Vagina (tissue), 2 donors: ENCODE measurements around the gene AMPD1. TPM values are rescaled to one million over a fixed set of nuclear protein-coding genes. Genes with fewer than 3 reads are reported as not detected.

ENCODE experiments used
- DNase-seq, 2 donors: peaks; one replicate each; pipeline ENCODE4 v3.0.0-alpha.2; 2017; ENCODE audit errors: extremely low spot score in 2 of 2
- H3K27ac ChIP-seq: fragments of 200-600 bp; sonication (generic); one replicate; pipeline ENCODE4 v1.5.1; 2019
- H3K27me3 ChIP-seq: fragments of 200-600 bp; sonication (generic); one replicate; pipeline ENCODE4 v1.5.1; 2019
- H3K36me3 ChIP-seq, 2 donors: fragments of 200-600 bp; sonication (generic); one replicate each; pipeline ENCODE4 v1.5.1; 2017 to 2019
- H3K4me1 ChIP-seq: fragments of 200-600 bp; sonication (generic); one replicate; pipeline ENCODE4 v1.5.1; 2019
- H3K4me3 ChIP-seq, 2 donors: fragments of 200-600 bp; sonication (generic); 1 replicate in 1 of 2; 2 replicates in 1 of 2; pipeline ENCODE4 v1.5.1; 2016 to 2019
- H3K9me3 ChIP-seq: fragments of 200-600 bp; sonication (generic); one replicate; pipeline ENCODE4 v1.5.1; 2019
- POLR2A ChIP-seq, 2 donors: fragments of 450-650 bp; IDR thresholded peaks; one replicate each; pipeline ENCODE4 v1.6.1; 2017; ENCODE audit warnings: antibody characterized with exemption in 2 of 2, mild to moderate bottlenecking in 2 of 2, moderate library complexity in 2 of 2
- POLR2AphosphoS5 ChIP-seq, 2 donors: sonication (generic); formaldehyde crosslinking; IDR thresholded peaks; one replicate each; pipeline ENCODE4 v1.9.0; 2017; ENCODE audit warnings: antibody characterized with exemption in 2 of 2, mild to moderate bottlenecking in 2 of 2, low read depth in 1 of 2; ENCODE audit not compliant: insufficient read depth in 1 of 2
- intact Hi-C: fragments of 100-400 bp; cut with DNase I; formaldehyde crosslinking; loops from one replicate; pipeline ENCODE4 v1.15.1; 2023
- total RNA-seq: library from RNA; depleted of rRNA; stranded (reverse); fragments of >200 nt; gene quantifications from one replicate; pipeline ENCODE4 v1.2.3, GENCODE V29; 2016
- TF ChIP-seq, protein P1 (sequence below), 3 experiments: fragments of 450-650 bp in 2 of 3; fragments of 200-600 bp in 1 of 3; sonication (generic) in 1 of 3; IDR thresholded peaks; one replicate each; pipeline ENCODE4 v1.5.1; 2017 to 2019; ENCODE audit warnings: antibody characterized with exemption in 3 of 3, mild to moderate bottlenecking in 2 of 3, moderate library complexity in 2 of 3

The AMPD1 gene
- total RNA-seq, 1 donor from 2014 or later, result not detected

DNA sequence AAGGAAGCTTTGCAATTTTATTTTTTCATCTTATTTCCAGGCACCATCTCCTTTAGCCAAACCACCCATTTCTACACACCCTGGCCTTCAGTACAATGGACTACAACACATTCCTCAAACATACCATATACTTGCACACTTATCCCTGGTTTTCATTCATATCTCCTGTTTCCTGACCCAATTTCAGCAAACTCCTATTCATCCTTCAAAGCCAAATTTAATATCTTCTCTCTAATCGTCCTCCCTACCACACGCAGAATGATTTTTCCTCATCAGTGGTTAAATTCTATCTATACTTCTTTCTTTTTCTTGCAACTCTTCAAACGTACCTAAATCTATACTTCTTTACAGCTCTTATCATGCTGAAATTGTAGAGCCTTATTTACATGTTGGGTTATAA lies 28.4 kb downstream of the AMPD1 start:
- Histone ChIP-seq H3K36me3 (no peaks in the 10 kb centered on the region), H3K27me3 (no peaks in the 10 kb centered on the region), H3K4me3 (no peak overlapping the region), H3K9me3 (no peaks in the 10 kb centered on the region), H3K27ac (no peak overlapping the region), H3K4me1 (peaks cover 11% of the 10 kb centered on the region)
- TF ChIP-seq POLR2A (IDR thresholded peaks at IDR 0.05) (no peak), POLR2AphosphoS5 (IDR thresholded peaks at IDR 0.05; ENCODE audit: insufficient read depth in 1 of 2, low read depth in 1 of 2) (no peak)
- TF ChIP-seq, protein P1, sequence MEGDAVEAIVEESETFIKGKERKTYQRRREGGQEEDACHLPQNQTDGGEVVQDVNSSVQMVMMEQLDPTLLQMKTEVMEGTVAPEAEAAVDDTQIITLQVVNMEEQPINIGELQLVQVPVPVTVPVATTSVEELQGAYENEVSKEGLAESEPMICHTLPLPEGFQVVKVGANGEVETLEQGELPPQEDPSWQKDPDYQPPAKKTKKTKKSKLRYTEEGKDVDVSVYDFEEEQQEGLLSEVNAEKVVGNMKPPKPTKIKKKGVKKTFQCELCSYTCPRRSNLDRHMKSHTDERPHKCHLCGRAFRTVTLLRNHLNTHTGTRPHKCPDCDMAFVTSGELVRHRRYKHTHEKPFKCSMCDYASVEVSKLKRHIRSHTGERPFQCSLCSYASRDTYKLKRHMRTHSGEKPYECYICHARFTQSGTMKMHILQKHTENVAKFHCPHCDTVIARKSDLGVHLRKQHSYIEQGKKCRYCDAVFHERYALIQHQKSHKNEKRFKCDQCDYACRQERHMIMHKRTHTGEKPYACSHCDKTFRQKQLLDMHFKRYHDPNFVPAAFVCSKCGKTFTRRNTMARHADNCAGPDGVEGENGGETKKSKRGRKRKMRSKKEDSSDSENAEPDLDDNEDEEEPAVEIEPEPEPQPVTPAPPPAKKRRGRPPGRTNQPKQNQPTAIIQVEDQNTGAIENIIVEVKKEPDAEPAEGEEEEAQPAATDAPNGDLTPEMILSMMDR (IDR thresholded peaks at IDR 0.05), result no peak
- intact Hi-C loops, result no loop called here
- no peak for DNase-seq

DNA sequence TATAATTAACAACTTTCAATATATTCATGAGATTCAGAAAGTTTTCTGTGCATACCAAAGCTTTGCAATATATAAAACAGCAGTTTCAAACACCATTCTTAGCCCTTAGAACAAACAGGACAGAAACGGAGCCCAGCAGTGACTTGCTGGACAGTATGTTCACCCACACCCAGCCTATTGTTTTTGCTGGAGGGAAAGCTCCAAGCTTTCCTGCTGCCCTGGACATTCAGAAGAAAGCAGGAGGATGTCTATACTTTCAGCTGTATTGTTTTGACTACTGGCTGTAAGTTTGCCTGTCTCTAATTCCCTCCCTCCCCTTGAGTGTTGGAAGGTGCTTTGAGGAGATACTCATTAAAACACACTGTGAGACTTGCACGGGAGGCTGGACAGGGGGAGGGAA lies 35.1 kb downstream of the AMPD1 start:
- H3K9me3 ChIP-seq, result no peaks in the 10 kb centered on the region
- H3K4me3 ChIP-seq, result no peak overlapping the region
- H3K4me1 ChIP-seq, result no peaks in the 10 kb centered on the region
- no peaks in the 10 kb centered on the region for H3K36me3 ChIP-seq
- H3K27ac ChIP-seq, result no peak overlapping the region
- no peak for DNase-seq
- intact Hi-C loops, result no loop called here
- TF ChIP-seq POLR2AphosphoS5 (IDR thresholded peaks at IDR 0.05; ENCODE audit: insufficient read depth in 1 of 2, low read depth in 1 of 2) (no peak), POLR2A (IDR thresholded peaks at IDR 0.05) (no peak)
- TF ChIP-seq, protein P1 (IDR thresholded peaks at IDR 0.05), result no peak
- no peaks in the 10 kb centered on the region for H3K27me3 ChIP-seq

DNA sequence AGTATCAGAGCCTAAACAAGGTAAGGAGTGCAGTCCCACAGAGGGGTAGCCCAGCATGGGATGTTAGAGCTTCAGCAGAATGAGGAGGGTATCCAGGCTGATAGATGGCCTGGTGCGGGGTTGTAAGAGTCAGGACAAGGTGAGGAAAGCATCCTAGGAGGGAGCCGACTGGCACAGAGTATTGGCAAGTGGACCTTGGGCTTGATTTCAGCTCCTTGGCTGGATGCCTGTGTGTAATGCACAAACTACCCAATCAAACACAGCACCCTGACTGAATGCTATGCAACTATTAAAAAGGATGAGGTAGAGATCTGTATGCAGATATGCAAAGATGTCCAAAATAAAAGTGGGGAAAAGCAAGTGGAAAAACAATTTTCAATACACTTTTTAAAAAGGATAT lies 43.5 kb downstream of the AMPD1 start:
- Histone ChIP-seq H3K4me3 (no peak overlapping the region), H3K27me3 (no peaks in the 10 kb centered on the region), H3K27ac (no peak overlapping the region), H3K9me3 (no peaks in the 10 kb centered on the region), H3K36me3 (no peaks in the 10 kb centered on the region), H3K4me1 (no peaks in the 10 kb centered on the region)
- no peak for TF ChIP-seq POLR2AphosphoS5 (IDR thresholded peaks at IDR 0.05; ENCODE audit: insufficient read depth in 1 of 2, low read depth in 1 of 2)
- TF ChIP-seq, protein P1 (IDR thresholded peaks at IDR 0.05), result no peak
- no peak for TF ChIP-seq POLR2A (IDR thresholded peaks at IDR 0.05)
- DNase-seq, result no peak
- intact Hi-C loops, result no loop called here

DNA sequence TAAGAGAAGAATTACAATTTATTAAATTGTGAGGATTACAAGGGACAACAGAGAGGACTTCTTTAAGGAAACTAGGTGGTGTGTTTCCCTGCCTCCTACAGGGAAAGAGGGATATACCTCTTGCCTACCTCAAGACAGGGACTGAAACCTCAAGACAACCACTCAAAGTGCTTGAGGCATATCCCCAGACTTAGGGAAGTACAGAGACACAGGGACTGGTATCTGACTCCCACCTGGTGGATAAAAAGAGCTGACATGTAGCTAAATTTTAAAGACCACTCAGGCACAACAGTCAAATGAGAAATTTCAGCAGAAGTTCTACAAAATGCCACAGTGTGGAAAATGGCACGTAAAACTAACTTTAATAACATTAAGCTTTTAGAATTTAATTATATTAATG lies 46.8 kb downstream of the AMPD1 start:
- Histone ChIP-seq H3K4me3 (no peak overlapping the region), H3K36me3 (no peaks in the 10 kb centered on the region), H3K4me1 (no peaks in the 10 kb centered on the region), H3K27ac (no peak overlapping the region), H3K27me3 (no peaks in the 10 kb centered on the region), H3K9me3 (no peaks in the 10 kb centered on the region)
- TF ChIP-seq POLR2A (IDR thresholded peaks at IDR 0.05) (no peak), POLR2AphosphoS5 (IDR thresholded peaks at IDR 0.05; ENCODE audit: insufficient read depth in 1 of 2, low read depth in 1 of 2) (no peak)
- TF ChIP-seq, protein P1 (IDR thresholded peaks at IDR 0.05), result no peak
- intact Hi-C loops, result no loop called here
- no peak for DNase-seq

DNA sequence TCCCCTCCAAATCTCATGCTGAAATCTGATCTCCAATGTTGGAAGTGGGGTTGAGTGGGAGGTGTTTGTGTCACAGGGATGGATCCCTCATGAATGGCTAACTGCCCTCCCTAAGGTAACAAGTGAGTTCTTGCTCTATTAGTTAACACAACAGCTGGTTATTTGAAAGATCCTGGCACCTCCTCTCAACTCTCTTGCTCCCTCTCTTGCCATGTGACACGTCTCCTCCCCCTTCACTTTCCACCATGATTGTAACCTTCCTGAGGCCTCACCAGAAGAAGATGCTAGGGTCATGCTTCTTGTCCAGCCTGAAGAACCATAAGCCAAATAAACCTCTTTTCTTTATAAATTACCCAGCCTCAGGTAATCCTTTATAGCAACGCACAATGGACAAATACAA lies 54.0 kb downstream of the AMPD1 start:
- Histone ChIP-seq H3K27me3 (no peaks in the 10 kb centered on the region), H3K4me1 (no peaks in the 10 kb centered on the region), H3K4me3 (no peak overlapping the region), H3K36me3 (no peaks in the 10 kb centered on the region), H3K27ac (no peak overlapping the region), H3K9me3 (no peaks in the 10 kb centered on the region)
- TF ChIP-seq POLR2AphosphoS5 (IDR thresholded peaks at IDR 0.05; ENCODE audit: insufficient read depth in 1 of 2, low read depth in 1 of 2), result no peak
- TF ChIP-seq POLR2A (IDR thresholded peaks at IDR 0.05), result no peak
- TF ChIP-seq, protein P1 (IDR thresholded peaks at IDR 0.05), result no peak
- intact Hi-C loops, result no loop called here
- no peak for DNase-seq
